Measurements from ENCODE around the gene CELF6.

CELF6 gene

GRCh38 chr15:72238586-72238985, 81.4 kb downstream of the CELF6 start:
- no peaks in the 10 kb centered on the region for H3K27me3 ChIP-seq (replicated peaks in 2 of 5; ENCODE audit: control insufficient read depth in 4 of 5, insufficient read depth in 5 of 5, low read length in 4 of 5)
- peaks cover 5 to 30% (median 19%) of the 10 kb centered on the region in 4 experiments for H3K4me1 ChIP-seq (ENCODE audit: control extremely low read depth in 1 of 4, control insufficient read depth in 4 of 4, insufficient read depth in 4 of 4, low read length in 3 of 4)
- ChIA-PET POLR2A (interaction anchor here (0.6 kb wide), 1 partner anchor 21 kb away, joined by 3 read pairs; no protein-coding TSS in a partner anchor), CTCF (interaction anchor here (0.9 to 2.2 kb wide), 3 partner anchors 12 to 40 kb away, joined by 3 to 7 read pairs (median 3); no protein-coding TSS in a partner anchor)
- H3K36me3 ChIP-seq (ENCODE audit: control insufficient read depth in 4 of 4, insufficient read depth in 4 of 4, low read length in 3 of 4), result peaks cover 7 to 38% (median 33%) of the 10 kb centered on the region in 4 experiments
- no peak for DNase-seq
- WGBS (ENCODE audit: insufficient coverage), result no CpG with 5 or more reads among the region's 3 CpGs
- no peak overlapping the region for H3K4me3 ChIP-seq (ENCODE audit: control insufficient read depth in 1 of 7, extremely low read depth in 1 of 7, insufficient read depth in 4 of 7, low read depth in 2 of 7, low read length in 6 of 7)
- H3K27ac ChIP-seq (ENCODE audit: insufficient read depth in 1 of 2, low read depth in 1 of 2, low read length in 2 of 2, poor library complexity in 1 of 2, severe bottlenecking in 2 of 2), result peak overlapping the region in 1 of 2 experiments; percentile 22
- H3K9me3 ChIP-seq (ENCODE audit: control extremely low read depth in 1 of 5, control insufficient read depth in 4 of 5, insufficient read depth in 2 of 5, low read depth in 1 of 5, low read length in 4 of 5), result no peaks in the 10 kb centered on the region

GRCh38 chr15:72237853-72238224, 82.1 kb downstream of the CELF6 start:
- POLR2A ChIA-PET, result no interaction called here
- Histone ChIP-seq H3K27ac (ENCODE audit: insufficient read depth in 1 of 2, low read depth in 1 of 2, low read length in 2 of 2, poor library complexity in 1 of 2, severe bottlenecking in 2 of 2) (peak overlapping the region; percentile 33 to 79), H3K4me1 (ENCODE audit: control extremely low read depth in 1 of 4, control insufficient read depth in 4 of 4, insufficient read depth in 4 of 4, low read length in 3 of 4) (peaks cover 5 to 32% (median 20%) of the 10 kb centered on the region in 4 experiments), H3K9me3 (ENCODE audit: control extremely low read depth in 1 of 5, control insufficient read depth in 4 of 5, insufficient read depth in 2 of 5, low read depth in 1 of 5, low read length in 4 of 5) (no peaks in the 10 kb centered on the region), H3K36me3 (ENCODE audit: control insufficient read depth in 4 of 4, insufficient read depth in 4 of 4, low read length in 3 of 4) (peaks cover 7 to 31% (median 26%) of the 10 kb centered on the region in 4 experiments), H3K4me3 (ENCODE audit: control insufficient read depth in 1 of 7, extremely low read depth in 1 of 7, insufficient read depth in 4 of 7, low read depth in 2 of 7, low read length in 6 of 7) (no peak overlapping the region), H3K27me3 (replicated peaks in 2 of 5; ENCODE audit: control insufficient read depth in 4 of 5, insufficient read depth in 5 of 5, low read length in 4 of 5) (no peaks in the 10 kb centered on the region)
- no CpG with 5 or more reads among the region's 1 CpG for WGBS (ENCODE audit: insufficient coverage)
- peak in 2 of 3 donors; percentile 11 to 28 for DNase-seq
- CTCF ChIA-PET, result interaction anchor here (0.8 to 1.5 kb wide), 5 partner anchors 11 to 37 kb away, joined by 3 to 8 read pairs (median 3); no protein-coding TSS in a partner anchor

GRCh38 chr15:72237029-72237852, 82.7 kb downstream of the CELF6 start:
- Histone ChIP-seq H3K27ac (ENCODE audit: insufficient read depth in 1 of 2, low read depth in 1 of 2, low read length in 2 of 2, poor library complexity in 1 of 2, severe bottlenecking in 2 of 2) (peak overlapping the region; percentile 34 to 79), H3K4me1 (ENCODE audit: control extremely low read depth in 1 of 4, control insufficient read depth in 4 of 4, insufficient read depth in 4 of 4, low read length in 3 of 4) (peaks cover 7 to 38% (median 25%) of the 10 kb centered on the region in 4 experiments)

GRCh38 chr15:72236381-72237003, 83.5 kb downstream of the CELF6 start:
- Histone ChIP-seq H3K36me3 (ENCODE audit: control insufficient read depth in 4 of 4, insufficient read depth in 4 of 4, low read length in 3 of 4) (peaks cover 4 to 18% (median 13%) of the 10 kb centered on the region in 4 experiments), H3K27ac (ENCODE audit: insufficient read depth in 1 of 2, low read depth in 1 of 2, low read length in 2 of 2, poor library complexity in 1 of 2, severe bottlenecking in 2 of 2) (peak overlapping the region in 1 of 2 experiments; percentile 79), H3K4me3 (ENCODE audit: control insufficient read depth in 1 of 7, extremely low read depth in 1 of 7, insufficient read depth in 4 of 7, low read depth in 2 of 7, low read length in 6 of 7) (peak overlapping the region in 3 of 7 experiments; percentile 56 to 60 (median 58)), H3K9me3 (ENCODE audit: control extremely low read depth in 1 of 5, control insufficient read depth in 4 of 5, insufficient read depth in 2 of 5, low read depth in 1 of 5, low read length in 4 of 5) (no peaks in the 10 kb centered on the region), H3K4me1 (ENCODE audit: control extremely low read depth in 1 of 4, control insufficient read depth in 4 of 4, insufficient read depth in 4 of 4, low read length in 3 of 4) (peaks cover 12 to 45% (median 33%) of the 10 kb centered on the region in 4 experiments), H3K27me3 (replicated peaks in 2 of 5; ENCODE audit: control insufficient read depth in 4 of 5, insufficient read depth in 5 of 5, low read length in 4 of 5) (no peaks in the 10 kb centered on the region)
- POLR2A ChIA-PET, result interaction anchor here (0.6 kb wide), 1 partner anchor 479 kb away, joined by 3 read pairs; no protein-coding TSS in a partner anchor
- CTCF ChIA-PET, result interaction anchor here (1.1 to 1.4 kb wide), 2 partner anchors 10 to 36 kb away, joined by 5 to 8 read pairs; no protein-coding TSS in a partner anchor
- WGBS (ENCODE audit: insufficient coverage), result no CpG with 5 or more reads among the region's 2 CpGs
- peak in 1 of 3 donors; percentile 1 for DNase-seq

More at GRCh38 chr15:72237029-72237852, 82.7 kb downstream of the CELF6 start:
- CTCF ChIA-PET, result interaction anchor here (0.8 to 1.5 kb wide), 5 partner anchors 10 to 37 kb away, joined by 3 to 8 read pairs (median 3); no protein-coding TSS in a partner anchor
- H3K4me3 ChIP-seq (ENCODE audit: control insufficient read depth in 1 of 7, extremely low read depth in 1 of 7, insufficient read depth in 4 of 7, low read depth in 2 of 7, low read length in 6 of 7), result peak overlapping the region in 4 of 7 experiments; percentile 13 to 60 (median 57)
- H3K27me3 ChIP-seq (replicated peaks in 2 of 5; ENCODE audit: control insufficient read depth in 4 of 5, insufficient read depth in 5 of 5, low read length in 4 of 5), result no peaks in the 10 kb centered on the region
- peaks cover 7 to 25% (median 20%) of the 10 kb centered on the region in 4 experiments for H3K36me3 ChIP-seq (ENCODE audit: control insufficient read depth in 4 of 4, insufficient read depth in 4 of 4, low read length in 3 of 4)
- DNase-seq, result peak; percentile 91 to 95 (median 95)
- WGBS (ENCODE audit: insufficient coverage), result 0% methylated on average over 2 of the region's 3 CpGs
- H3K9me3 ChIP-seq (ENCODE audit: control extremely low read depth in 1 of 5, control insufficient read depth in 4 of 5, insufficient read depth in 2 of 5, low read depth in 1 of 5, low read length in 4 of 5), result no peaks in the 10 kb centered on the region
- POLR2A ChIA-PET, result no interaction called here

- no peak overlapping the region for H3K27ac ChIP-seq (ENCODE audit: insufficient read depth in 1 of 2, low read depth in 1 of 2, low read length in 2 of 2, poor library complexity in 1 of 2, severe bottlenecking in 2 of 2)
- WGBS (ENCODE audit: insufficient coverage), result 100% methylated on average over 4 of the region's 4 CpGs
- ChIA-PET CTCF (no interaction called here), POLR2A (no interaction called here)
- H3K4me1 ChIP-seq (ENCODE audit: control extremely low read depth in 1 of 4, control insufficient read depth in 4 of 4, insufficient read depth in 4 of 4, low read length in 3 of 4), result peaks cover 12 to 47% (median 40%) of the 10 kb centered on the region in 4 experiments
- no peaks in the 10 kb centered on the region for H3K9me3 ChIP-seq (ENCODE audit: control extremely low read depth in 1 of 5, control insufficient read depth in 4 of 5, insufficient read depth in 2 of 5, low read depth in 1 of 5, low read length in 4 of 5)
- H3K4me3 ChIP-seq (ENCODE audit: control insufficient read depth in 1 of 7, extremely low read depth in 1 of 7, insufficient read depth in 4 of 7, low read depth in 2 of 7, low read length in 6 of 7), result no peak overlapping the region
- H3K36me3 ChIP-seq (ENCODE audit: control insufficient read depth in 4 of 4, insufficient read depth in 4 of 4, low read length in 3 of 4), result peaks cover 0 to 6% (median 2%) of the 10 kb centered on the region in 4 experiments
- H3K27me3 ChIP-seq (replicated peaks in 2 of 5; ENCODE audit: control insufficient read depth in 4 of 5, insufficient read depth in 5 of 5, low read length in 4 of 5), result no peaks in the 10 kb centered on the region
- no peak for DNase-seq
These were observed 84.7 kb downstream of the CELF6 start for GRCh38 chr15:72235298-72235697.
